Endometrial microvascular endothelial cells (primary cell): Measurements from ENCODE around the gene KCNJ6. TPM values are rescaled to one million over a fixed set of nuclear protein-coding genes. Genes with fewer than 3 reads are reported as not detected.

Experiments used
- in situ Hi-C: cut with HindIII; loops from 2 replicates; pipeline ENCODE4 v1.10.0; 2017; ENCODE audit warnings: low sequenced_read_pairs, low pct_unique_long_range_greater_than_20kb; ENCODE audit errors: inconsistent ontology term
- total RNA-seq: library from RNA; depleted of rRNA; stranded (reverse); fragments of >200 nt; gene quantifications from one replicate; pipeline ENCODE4 v1.2.3, GENCODE V29; 2015; ENCODE audit errors: inconsistent ontology term

Gene KCNJ6
- total RNA-seq, 1 donor from 2014 or later = not detected

DNA sequence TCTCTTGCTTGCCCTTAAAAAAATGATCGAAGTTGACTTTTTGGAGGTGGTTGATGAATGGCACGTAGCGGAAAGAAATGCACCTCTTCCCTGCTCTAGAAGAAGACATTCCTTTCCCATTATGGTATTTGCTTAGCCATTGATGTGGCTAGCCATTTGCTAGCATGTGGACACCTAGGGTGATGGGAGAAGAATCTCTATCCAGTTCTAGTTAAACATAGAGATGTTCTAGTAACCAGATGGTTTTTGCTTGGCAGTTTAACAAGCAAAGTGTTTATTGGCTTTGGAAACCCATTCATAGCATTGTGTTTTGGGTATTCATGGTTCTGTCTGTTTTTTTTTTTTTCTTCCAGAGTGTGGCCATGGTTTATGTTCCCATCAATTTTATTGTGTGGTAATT, 78.9 kb downstream of the KCNJ6 start:
- in situ Hi-C loops = no loop called here

DNA sequence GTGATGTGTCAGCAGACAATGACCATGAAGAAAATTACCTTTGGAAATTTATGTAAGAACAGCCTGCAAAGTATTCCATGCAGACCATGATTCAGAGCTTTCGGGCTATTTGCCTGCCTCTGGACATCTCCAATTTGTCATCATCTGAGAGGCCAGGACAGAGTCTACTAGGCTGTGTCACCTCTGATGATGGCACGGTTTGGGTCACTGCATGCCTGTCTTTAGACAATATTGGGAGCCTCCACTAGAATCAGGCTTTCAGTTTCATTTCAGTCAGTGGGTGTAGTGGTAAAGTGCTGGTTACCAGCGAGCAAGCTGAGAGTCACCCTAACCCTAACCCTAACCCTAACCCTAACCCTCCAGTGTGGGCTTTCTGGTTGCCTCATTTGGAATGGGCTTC, 80.8 kb downstream of the KCNJ6 start:
- in situ Hi-C loops = no loop called here

DNA sequence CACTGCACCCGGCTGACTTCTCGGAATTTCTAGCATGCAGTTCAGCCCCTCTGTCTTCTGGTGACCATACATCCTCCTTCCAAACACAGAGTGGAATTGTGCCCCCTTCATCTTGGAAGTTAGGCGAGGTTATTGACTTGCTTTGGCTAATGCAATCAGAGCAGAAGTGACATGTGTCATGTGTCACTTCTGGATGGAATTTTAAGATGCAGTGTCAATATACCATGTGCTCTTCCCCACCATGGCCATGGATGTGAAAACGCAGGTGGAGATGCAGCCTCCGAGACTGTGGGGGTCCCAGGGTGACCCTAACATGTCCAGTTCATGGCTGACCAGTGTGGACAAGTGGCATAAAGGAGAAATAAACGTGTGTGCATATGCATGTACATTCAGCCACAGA, 83.0 kb downstream of the KCNJ6 start:
- in situ Hi-C loops = no loop called here

DNA sequence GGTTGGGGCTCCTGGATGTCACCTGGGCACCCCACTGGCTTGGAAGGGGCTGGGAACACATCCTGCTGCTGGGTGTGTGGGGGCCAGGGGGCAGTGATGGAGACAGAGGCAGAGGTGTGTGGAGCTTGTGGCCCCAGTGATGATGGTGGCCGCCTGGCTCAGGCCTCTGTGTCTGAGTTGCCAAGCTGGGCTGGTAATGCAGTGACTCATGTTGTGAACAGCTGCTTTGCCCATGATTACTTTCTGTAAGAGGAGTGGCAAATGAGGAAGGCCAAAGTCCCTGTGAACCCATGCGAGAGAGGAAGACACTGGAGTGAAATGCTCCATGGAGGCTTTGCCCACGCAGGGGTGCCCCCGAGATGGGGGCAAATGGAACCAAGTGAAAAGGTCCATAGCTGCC, 86.8 kb downstream of the KCNJ6 start:
- in situ Hi-C loops = no loop called here

DNA sequence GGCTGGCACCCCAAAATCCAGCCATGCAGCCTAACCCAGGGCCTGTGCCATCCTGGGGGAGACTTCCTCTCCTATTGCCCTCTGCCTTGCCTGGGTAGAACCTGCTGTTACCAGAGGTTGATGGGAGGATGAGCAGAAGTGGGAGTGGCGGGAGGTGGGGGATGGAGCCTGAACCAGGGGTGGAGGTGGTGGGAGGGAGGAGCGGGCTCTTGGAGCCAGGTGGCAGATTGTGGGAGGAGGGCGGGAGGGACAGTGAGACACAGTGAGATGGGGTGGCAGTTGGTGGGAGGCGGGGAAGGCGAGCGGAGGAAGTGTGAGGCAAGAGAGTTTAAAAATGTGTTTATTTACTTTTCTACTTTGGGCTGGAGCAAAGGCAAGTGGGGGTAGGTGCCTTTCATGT, 87.3 kb downstream of the KCNJ6 start:
- in situ Hi-C loops = no loop called here

DNA sequence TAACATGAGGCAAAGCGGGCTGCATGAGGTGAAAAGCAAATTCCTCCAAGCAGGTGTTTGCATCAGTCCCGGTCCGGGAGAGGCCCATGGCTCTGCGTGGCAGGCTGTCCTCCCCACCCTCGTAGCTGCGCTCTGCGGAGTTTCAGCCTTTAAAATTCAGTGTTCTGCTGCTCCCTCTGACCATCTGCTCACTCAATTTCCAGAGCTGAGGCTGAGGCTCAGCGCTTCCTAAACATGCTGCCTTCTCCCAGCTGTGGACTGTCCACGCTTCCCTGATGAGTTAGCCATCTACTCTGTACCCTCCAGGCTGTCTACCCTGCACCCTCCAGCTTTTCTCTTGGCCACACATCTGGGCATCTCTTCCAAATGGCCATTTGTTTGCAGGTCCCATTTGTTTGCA, 87.7 kb downstream of the KCNJ6 start:
- in situ Hi-C loops = no loop called here

DNA sequence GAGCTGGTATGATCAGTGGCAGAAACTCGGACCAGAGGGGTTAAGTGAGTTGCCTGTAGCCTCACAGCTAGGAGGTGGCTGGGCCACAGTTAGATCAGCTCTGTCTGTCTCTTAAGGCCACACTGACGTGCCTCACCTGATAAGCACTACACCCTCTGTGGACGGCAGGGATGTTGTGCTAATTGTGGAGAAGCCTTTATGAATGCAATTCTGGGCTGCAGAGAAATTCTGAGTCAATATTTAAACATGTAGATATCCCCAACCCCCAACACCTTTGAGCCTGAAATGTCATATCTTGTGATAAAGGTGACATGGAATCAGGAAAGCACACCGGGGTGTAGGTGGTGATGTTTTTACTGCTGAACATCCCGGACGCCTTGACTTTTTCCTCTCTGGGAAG, 88.3 kb downstream of the KCNJ6 start:
- in situ Hi-C loops = no loop called here

DNA sequence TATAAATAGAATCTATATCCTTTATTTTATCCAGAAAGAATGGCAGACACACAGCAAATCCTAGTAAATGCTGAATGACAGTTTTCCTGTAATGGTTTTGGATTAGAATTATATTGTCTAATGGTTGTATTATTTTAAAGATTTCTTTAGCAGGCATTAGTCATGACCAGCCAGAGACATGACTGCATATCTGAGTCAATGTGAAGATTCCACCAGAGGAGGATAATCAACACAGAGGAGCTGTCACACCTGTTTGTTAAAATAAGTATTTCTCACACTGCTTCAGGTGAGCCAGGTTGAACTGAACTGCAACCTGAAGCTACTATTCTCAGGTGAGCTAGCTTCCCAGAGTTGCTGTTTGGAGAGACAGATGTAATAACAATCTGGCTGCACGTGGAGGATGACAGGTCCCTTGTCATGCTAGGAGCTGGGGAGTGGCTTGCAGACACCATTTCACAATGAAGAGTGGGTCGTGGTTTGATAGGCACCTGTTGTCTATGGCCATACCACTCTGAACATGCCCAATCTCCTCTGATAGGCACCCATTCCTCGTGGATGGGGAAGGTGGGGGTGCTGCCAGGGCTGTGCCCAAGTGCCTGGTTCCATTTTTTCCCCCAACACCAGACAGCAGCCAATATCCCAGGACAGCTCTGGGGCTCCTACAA, 94.3 kb downstream of the KCNJ6 start:
- in situ Hi-C loops = no loop called here

DNA sequence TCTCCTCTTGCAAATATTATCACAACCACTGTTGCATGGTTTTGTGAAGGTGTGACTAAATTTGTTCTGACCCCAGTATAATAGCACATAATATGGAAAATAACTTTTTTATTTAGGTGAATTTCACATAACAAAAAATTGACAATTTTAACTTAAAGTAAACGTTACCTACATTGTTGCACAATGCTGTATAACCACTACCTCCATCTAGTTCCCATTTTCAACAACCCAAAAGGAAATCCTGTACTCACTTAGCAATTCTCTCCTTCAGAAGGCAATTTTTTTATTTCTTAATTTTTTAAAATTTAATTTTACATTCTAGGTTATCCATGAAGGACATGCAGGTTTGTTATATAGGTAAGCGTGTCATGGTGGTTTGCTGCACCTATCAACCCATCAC, 95.2 kb downstream of the KCNJ6 start:
- in situ Hi-C loops = no loop called here

DNA sequence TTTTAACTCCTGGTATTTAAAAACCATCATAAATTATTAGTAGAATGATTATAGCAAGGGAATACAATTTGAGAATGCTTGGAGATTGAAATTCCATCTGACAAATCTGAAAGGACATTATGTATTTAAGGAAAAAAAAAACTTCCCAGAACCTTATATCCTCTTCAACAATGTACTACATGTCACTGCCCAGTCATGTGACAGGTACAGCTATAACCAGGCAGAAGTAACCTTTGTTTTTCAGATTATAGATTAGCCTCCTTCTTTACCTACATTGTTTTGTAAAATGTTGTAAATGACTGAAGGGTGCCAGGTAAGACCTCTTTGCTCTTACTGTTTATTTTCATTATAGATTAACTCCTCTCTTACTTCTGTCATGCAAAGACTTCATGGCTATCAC, 96.9 kb downstream of the KCNJ6 start:
- in situ Hi-C loops = no loop called here

DNA sequence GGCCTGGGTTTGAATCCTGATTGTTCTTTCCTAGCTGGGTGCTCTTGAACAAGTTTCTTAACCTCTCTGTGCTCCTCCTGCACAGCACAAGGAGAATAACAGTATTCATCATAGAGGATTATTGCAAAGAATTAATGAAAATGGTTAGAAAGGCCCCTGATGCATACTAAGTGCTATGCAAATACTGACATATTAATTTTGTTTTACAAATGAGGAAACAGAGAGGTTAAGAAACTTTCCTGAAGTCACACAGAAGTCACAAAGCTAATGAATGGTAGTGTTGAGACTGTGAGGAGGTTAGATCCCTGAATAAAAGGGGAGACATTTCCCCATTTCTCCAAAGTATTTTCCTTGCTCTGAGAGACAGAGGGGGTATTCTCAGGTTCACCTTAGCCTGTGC, 99.0 kb downstream of the KCNJ6 start:
- in situ Hi-C loops = no loop called here

DNA sequence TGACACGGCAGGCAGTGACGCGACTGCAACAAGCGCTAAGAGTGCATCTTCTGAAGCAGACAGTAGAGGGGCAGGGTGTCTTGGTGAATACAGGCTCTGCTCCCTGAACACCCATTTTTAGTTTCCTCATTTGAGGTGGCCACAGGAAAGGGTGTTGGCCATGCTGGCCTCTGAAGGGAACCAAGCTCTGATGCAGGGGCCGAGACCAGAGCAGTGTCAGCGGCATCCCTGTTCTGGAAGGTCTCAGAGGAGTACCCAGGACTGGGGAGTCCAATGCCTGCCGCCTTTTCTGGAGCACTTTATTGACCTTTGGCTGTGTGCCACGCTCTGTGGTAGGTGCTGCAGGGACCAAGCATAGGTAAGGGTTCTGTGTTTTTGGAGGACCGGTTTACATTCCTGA, 100.4 kb downstream of the KCNJ6 start:
- in situ Hi-C loops = no loop called here

DNA sequence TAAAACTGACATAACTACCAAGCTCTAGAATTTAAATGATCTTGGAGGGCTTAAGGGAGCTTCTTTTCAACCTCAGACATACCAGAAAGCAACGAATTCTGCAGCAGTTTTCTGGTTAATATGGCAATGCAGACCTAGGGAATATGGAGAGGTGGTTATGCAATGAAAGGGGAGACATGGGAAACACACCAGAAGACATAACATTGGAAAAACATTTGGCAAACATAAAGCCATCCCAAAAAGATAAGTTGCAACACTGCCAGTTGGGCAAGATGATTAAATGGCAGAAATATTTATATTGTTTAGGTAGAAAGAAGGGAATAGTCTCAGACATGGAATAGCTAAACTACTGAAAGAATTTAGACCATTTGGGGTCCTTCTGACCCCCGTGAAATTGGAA, 104.5 kb downstream of the KCNJ6 start:
- in situ Hi-C loops = no loop called here

DNA sequence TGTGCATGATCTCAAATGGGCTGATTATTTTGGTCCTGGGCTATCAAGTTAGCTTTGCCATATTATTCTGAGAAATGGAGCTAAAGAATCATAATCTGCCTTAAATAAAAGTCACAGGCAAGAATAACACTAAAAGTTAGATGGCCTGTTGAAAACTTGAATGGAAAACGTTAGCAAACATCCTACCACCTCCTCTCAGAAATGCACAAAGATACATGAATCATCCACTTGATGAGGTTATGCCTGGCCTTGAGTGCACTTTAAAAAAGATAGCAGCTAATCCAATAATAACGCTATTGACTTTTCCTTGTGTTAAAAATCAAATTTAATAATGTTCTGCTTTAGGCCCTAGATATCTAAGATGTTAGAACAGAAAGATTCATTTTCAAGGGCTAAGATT, 108.0 kb downstream of the KCNJ6 start:
- in situ Hi-C loops = no loop called here

DNA sequence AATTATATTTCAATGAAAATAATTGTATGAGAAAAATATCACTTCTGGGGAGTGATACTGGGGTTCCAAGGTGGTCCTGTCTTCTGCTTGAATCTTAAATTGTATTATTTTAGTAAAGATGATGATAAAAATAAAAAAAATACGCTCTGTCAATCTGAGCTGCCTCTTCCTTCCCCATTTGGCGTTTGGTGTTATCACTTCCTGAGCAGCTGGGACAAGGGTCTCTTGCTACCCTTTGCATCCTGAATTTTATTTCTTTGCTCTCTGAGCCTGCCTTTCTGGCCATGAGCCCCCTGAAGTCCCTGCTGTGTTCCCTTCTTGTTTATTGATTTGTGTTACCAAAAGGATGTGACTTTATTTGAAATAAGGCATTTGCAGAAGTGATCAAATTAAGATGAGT, 111.0 kb downstream of the KCNJ6 start:
- in situ Hi-C loops = no loop called here

DNA sequence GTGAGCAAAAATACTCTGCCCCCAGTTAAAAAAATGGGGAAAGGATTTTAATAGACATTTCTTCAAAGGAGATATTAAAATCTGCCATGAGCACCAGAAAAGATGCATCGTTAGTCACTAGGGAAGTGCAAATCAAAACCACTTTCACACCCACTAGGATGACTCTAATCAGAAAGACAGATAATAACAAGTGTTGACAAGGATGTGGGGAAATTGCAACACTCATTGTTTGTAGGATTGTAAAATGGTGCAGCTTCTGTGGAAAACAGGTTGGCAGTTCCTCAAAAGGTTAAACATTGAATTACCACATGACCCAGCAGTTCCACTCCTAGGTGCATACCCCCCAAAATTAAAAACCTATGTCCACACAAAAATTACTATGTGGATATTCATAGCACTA, 112.3 kb downstream of the KCNJ6 start:
- in situ Hi-C loops = no loop called here

DNA sequence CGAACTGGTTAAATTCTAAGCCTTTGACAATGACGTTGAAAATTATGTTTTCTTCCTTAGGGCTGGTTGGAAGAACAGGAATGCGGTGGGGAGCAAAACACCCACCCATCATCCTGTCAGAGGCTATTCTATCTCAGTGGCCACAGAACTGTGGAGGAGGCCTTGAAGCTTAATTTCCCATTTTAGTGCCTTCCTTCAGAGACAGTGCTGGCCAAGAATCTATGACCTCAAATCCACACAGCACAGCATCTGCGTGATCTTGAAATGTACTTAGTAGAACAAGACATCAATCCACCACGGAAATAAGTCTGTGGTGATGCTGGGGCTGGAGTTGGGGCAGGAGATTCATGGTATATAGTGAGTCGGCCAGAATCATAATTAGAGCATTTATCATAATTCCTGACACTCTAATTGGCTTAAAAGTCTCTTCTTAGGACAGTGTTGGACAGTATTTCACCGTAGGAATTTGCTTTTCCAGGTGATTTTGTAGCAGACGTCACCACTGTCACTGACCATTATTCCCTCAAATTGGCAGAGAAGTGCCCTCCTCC, 113.1 kb downstream of the KCNJ6 start:
- in situ Hi-C loops = no loop called here

DNA sequence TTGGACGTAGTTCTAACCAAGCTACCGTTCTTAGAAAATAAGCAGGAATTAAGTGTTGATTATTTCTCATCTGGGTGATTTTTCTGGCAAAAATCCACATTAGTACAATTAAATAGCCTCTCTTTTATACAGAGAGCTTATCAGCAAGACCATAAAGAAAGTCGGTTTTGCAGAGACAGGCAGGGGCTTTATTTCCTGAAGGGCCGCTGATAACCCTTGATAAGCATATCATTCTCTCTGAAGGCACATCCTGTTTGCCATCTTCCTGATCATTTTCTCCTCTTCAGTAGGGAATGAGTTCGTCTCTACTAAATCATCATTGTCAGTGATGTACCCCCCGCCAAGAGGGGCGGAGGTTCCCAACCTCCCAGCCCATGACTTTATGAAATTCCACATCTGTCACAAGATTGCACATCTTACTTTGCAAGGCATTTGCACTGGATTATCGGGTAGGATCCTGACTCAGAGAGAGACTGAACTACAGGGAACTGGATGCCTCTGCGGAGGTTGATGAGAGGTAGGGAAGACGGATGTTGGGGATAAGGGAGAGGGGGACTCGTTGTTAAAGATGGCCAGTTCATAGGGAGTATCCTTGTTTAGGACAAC, 115.7 kb downstream of the KCNJ6 start:
- in situ Hi-C loops = no loop called here

DNA sequence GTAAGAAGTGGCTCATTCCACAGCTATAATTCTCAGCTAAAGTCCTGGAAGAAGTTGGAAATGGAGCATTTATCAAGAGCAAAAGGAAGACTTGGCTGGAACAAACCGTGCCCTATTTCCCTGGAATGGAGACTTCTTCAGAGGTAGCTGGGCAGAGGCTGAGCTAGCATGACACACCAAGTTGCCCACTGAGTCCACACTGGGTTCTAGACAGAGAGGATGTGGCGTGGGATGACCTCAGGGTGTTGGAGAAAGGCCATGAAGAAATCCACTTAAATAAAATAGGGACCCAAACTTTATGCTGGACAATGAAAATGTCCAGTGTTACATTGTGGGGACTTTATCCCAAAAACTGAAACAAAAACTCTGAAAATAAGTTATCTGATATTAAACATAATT, 116.2 kb downstream of the KCNJ6 start:
- in situ Hi-C loops = no loop called here

DNA sequence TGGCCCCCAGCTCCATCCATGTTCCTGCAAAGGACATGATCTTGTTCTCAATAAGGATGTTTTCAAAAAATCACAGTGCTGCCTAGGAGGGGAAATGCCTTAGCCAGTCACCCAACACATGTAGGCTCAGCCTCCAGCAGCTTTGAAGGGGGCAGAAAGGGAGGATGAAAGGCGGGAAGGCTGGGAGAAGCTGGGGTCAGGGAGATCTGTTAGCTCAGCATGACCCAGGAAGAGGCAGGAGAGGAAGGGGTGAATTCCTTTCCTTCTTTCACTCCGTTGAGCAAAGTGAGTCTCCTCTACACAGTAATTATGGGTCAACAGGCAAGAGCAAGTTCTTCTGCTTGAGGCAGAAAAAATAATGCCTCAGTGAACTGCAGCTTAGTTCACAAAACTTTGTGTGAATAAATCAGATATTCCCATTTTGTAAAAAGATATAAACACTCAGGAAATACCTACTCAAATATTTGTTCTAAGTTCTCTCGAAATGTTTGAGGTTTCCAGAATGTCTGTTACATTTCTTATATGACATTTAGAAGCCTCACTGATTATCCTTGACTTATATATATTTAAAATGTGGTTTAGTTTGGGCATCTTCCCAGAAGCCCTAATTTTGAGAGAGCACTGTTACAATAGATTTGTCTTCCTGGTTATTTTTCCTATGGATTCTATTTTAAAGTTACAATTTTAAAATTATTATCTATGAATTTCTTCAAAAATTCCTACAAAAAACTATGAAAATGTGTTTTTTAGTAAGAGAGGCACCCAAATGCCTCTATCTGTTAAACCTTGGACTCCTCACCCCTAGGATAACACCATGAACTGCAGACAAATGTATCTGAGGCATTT, 116.8 kb downstream of the KCNJ6 start:
- in situ Hi-C loops = no loop called here
